GM12872 (cell line): ENCODE results near the gene ITSN1.

Experiments
- TF ChIP-seq, protein P1 (sequence below): IDR thresholded peaks from 3 replicates; pipeline ENCODE4 v1.5.1; 2011; ENCODE audit warnings: low read depth, mild to moderate bottlenecking, low read length, moderate library complexity; ENCODE audit not compliant: insufficient read depth

Gene ITSN1

DNA sequence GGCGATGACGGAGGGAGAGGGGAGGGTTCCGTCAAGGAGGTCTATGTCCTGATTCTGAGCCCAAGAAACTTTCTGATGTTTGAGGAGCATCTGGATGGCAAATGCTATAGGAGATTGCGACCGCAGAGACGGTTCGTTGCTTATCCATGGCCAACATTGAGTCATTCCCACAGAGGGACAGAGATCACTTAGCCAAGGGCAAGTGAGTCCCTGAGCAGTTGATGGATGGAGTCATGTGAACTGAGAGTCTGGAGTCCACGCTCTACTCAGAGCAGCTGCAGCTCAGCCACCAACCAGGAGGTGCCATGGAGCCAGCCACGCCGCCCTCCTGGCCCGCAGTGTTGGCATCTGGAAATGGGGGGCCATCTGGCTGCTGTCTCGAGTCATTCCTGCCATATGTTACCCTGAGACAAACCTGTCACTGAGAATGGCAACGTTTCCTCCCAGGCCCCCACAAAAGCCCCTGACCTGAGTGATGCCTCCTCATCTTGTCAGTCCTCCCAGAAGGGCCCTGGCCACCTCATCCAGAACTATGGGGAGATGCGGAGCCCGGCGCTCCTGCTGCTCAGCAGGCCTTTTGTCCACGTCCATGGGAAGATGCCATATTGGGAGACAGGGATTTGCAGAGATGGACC is 214.7 kb downstream of the ITSN1 start:
- TF ChIP-seq, protein P1, sequence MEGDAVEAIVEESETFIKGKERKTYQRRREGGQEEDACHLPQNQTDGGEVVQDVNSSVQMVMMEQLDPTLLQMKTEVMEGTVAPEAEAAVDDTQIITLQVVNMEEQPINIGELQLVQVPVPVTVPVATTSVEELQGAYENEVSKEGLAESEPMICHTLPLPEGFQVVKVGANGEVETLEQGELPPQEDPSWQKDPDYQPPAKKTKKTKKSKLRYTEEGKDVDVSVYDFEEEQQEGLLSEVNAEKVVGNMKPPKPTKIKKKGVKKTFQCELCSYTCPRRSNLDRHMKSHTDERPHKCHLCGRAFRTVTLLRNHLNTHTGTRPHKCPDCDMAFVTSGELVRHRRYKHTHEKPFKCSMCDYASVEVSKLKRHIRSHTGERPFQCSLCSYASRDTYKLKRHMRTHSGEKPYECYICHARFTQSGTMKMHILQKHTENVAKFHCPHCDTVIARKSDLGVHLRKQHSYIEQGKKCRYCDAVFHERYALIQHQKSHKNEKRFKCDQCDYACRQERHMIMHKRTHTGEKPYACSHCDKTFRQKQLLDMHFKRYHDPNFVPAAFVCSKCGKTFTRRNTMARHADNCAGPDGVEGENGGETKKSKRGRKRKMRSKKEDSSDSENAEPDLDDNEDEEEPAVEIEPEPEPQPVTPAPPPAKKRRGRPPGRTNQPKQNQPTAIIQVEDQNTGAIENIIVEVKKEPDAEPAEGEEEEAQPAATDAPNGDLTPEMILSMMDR, result no peak

DNA sequence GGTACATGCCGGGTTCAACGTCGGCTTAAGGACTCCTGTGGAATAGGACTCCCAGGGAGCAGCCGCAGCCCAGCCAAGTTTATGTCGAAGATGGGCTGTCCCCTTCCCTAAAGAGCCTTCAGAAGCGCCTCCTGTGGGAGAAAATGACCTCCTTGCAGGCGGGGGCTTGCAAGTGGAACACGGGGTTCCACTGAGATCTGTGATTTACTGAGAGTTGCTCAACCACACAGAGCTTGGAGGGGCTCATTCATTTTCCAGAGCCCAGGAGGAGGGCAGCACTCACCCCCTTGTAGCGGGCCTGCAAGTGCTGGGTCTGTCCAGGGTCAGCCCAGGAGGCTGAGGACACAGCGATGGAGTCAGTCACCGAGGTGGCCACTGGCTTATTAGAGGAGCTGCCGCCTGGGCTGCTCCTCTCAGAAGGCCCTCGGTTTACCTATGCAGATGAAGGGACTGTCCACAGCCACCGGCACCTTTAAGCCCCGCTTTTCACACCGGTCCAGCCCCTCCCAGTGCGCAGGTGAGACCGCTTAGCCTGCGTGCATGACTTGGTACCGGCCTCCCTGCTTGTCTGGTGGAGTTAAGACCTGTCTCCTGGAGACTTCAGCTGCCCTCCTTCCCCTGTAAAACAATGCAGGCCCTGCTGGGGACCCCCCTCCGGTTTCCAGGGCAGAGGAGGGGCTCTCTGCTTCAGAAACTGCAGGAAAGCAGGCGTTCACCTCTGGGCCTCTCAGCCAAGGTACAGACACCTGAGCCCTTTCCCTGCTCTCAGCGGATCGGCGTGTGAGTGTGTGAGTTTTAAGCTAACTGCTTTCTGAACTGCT is 215.8 kb downstream of the ITSN1 start:
- TF ChIP-seq, protein P1, result no peak

DNA sequence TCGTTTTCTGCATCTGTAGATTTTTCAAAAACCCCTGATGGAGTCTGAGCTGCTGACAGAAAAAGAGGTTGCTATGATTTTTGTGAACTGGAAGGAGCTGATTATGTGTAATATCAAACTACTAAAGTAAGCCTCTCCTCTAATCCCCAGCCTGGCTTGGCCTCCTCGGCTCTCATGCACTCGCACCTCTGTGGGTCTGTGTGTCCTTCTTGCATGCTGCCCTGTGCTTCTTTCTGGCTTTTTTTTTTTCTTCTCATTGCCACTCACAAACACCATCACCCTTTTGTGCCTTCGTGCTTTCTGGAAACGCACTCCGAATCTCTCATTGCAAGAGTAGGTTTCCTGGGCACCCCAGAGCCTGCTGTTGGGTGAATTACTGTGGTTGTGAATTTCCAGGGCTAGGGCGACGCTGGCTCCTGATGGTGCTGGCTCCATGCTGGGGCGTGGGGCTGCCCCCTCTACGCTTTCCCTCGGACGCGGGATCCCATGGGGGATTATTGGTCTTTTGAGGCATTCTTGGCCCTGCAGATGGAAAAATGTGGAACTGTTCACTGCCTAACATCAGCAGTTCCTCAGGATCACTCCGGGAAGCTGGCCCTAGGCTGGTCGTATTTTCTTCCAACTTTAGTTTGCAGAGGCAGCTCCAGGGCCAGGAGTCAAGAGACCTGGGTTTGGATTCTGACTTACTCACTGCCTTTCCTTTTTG is 216.5 kb downstream of the ITSN1 start:
- TF ChIP-seq, protein P1, result no peak

DNA sequence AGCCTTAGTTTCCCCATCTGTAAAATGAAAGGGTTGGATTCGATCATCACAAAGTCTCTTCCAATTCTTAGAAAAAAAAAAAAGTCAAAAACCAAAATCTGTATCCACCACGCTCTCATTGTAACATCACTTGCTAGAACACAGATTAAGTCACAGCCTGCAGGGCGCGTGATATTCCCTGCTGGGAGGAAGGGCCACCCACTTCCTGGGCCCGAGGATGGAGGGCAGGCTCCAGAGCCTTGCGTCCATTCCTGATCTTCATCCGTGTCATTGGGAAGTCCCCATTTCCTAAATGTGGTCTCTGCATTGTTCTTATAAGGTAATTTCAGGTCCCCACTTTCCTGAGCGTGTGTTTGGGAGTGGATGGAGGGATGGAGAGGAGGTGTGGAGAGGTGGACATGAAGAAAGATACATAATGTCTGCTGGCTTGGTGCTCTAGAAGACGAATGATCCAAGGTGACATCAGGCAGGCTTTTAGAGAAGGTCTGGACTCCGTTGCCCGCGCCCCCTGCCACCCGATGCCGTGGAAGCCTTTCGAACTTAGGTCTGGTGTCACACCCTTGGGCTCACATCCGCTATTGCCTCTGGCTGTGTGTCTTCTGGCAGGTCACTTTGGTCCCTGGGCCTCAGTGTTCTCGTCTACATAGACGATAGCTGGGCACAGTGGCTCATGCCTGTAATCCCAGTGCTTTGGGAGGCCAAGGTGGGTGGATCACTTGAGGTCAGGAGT is 217.2 kb downstream of the ITSN1 start:
- TF ChIP-seq, protein P1, result no peak

DNA sequence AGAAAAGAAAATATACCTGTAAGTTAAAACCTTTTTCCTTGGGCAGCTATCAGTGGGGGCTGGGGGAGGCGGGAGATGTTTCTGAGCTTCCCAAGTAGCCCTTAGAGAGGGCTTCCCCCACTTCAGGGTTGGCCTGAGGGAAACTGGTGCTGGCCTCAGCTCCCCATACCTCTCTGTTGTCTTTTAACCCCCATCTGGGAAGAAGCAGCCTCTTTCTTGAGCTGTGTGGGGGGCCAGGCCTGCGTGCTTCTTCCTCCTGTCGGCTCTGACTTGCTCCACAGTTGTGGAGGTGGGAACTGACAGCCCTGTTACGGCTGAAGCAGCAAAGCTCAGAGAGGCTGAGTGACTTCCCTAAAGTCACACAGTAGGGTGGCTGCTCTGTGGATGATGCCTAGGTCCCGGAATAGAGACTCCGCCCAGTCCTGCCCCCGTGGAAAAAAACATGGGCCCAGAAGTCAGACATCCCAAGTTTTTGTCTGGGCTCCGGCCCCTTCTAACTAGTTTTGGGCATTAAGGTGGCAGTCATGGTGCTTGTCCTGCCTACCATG is 218.1 kb downstream of the ITSN1 start:
- TF ChIP-seq, protein P1, result no peak

DNA sequence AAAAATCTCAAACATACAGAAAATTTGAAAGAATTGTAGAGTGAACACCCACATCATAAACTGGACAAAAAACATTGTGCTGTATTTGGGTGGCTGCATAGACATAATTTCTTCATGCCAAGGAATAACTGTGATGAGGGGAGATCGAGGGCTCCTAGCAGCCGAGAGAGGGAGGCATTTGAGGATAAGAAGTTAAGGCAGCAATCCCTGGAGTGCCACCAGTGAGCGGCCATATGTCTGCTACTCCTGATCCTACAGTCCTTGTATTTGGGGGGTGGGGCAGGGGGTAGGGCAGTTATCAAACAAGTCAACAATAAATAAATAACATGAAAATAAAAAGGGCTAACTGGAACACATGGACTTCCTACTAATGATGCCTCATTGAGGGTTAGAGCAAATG is 218.8 kb downstream of the ITSN1 start:
- TF ChIP-seq, protein P1, result no peak
